NCI-H526 treated with DMSO at 0.1 percent for 48 hours (cell line): ENCODE measurements around the gene TYW1.
"Not testable (repeated sequence)": the region's sequence is repeated elsewhere in the genome, so short reads cannot be mapped to it uniquely, and the experiment has no call there.

Experiments used
- DNase-seq: peaks from one replicate; lab custom pipeline; 2025; lab: John Stamatoyannopoulos, UW

Gene TYW1

GRCh38 chr7:67046819-67047218, 50.2 kb downstream of the TYW1 start:
- DNase-seq = not testable (repeated sequence)

DNA sequence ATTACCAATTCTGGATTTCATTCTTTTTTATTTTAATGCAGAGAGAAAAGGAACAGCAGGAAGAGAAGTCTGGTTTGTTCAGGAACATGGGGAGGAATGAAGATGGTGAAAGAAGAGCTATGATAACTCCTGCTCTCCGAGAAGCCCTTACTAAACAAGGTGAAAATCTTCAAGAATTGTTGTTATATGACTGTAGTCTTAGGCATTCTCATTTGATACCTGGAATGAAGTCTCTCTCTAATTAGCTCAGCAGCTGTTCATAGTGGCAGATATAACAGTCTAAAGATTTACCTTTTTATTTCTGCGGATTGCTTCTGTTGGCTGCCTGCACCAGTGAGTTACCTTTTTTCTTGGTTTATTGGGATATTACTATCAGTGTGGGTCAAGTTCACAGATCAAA, 53.3 kb downstream of the TYW1 start:
- DNase-seq = not testable (repeated sequence)

DNA sequence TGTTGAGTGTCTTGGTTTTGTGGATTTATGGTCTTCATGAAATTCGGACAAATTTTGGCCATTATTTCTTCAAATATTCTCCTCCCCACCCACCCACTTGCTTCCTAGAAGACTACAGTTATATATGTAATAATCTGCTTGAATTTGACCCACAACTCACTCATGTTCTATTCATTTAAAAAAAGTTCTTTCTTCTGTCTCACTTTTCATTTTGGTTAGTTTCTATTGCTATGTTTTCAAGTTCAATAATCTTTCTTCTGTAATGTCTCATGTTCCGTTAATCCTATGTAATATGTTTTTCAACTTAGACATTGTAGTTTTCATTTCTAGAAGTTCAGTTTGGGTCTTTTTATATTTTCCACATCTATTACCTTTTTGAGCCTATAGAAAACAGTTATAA, 55.5 kb downstream of the TYW1 start:
- not testable (repeated sequence) for DNase-seq

DNA sequence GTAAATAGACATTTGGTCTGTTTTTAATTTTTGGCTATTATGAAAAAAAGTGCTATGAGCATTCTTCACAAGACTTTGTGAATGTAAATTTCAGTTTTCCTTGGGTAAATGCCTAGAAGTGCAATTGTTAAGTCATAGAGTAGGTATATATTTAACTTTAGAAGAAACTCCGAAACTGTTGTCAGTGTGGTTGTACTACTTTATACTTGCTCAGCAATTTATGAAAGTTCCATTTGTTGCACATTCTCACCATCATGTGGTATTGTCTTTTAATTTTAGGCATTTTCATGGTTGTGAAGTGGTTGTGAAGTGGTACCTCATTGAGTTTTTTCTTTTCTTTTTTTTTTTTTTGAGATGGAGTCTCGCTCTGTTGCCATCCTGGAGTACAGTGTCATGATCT, 60.0 kb downstream of the TYW1 start:
- no peak for DNase-seq

- DNase-seq = not testable (repeated sequence)
Observed at GRCh38 chr7:67061321-67061720, 64.7 kb downstream of the TYW1 start.

- DNase-seq = not testable (repeated sequence)
Observed at GRCh38 chr7:67062802-67063201, 66.2 kb downstream of the TYW1 start.

DNA sequence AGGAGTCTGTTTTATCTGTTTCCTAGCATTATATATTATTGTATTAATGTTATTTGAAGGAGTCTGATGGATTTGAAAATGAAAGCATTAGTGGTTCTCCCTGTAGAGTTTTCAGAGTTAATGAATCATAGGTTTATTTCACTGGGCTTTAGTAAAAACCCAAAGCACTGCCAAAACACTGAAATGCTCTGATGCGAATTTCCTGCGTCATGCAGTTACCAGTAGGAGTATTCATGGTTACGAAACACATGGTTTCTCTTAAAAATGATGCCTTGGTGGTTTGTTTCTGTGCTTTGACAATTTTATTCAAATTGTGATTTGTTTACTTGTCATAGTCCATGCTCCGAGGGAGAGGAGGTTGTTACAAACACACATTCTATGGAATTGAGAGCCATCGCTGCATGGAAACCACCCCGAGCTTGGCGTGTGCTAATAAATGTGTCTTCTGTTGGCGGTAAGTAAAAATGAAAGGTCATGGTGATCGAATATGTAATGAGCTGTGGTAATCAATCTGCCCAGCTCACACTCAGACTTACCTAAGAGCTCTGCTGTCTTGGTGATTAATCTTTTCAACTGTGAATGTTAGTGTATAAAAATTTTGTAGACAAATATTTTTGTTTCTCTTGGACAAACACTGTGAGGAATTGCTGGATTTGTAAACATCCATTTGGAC, 70.5 kb downstream of the TYW1 start:
- DNase-seq = not testable (repeated sequence)

GRCh38 chr7:67076120-67076519, 79.5 kb downstream of the TYW1 start:
- DNase-seq = not testable (repeated sequence)

DNA sequence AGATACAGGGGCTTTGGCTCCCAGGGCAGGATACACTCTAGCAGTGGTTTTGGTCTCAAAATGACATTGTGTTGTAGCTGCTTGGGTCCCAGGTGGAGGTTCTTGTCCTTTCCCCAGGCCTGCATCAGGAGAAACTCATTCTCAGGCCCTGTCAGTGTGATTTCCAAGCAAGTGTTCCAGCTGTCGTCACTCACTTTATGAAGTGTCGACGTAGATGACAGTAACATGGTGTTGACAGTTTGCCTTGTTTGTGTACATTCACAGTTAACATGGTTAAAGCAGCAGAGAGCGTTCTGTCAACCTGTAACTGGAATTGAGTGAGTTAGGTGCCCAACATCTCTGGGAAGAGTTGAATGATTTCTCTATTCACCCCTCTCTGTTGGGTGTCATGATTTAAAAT, 86.2 kb downstream of the TYW1 start:
- DNase-seq = not testable (repeated sequence)

GRCh38 chr7:67089261-67089660, 92.6 kb downstream of the TYW1 start:
- not testable (repeated sequence) for DNase-seq

GRCh38 chr7:67091053-67091452, 94.4 kb downstream of the TYW1 start:
- not testable (repeated sequence) for DNase-seq

GRCh38 chr7:67098031-67098430, 101.4 kb downstream of the TYW1 start:
- DNase-seq = peak; percentile 70

DNA sequence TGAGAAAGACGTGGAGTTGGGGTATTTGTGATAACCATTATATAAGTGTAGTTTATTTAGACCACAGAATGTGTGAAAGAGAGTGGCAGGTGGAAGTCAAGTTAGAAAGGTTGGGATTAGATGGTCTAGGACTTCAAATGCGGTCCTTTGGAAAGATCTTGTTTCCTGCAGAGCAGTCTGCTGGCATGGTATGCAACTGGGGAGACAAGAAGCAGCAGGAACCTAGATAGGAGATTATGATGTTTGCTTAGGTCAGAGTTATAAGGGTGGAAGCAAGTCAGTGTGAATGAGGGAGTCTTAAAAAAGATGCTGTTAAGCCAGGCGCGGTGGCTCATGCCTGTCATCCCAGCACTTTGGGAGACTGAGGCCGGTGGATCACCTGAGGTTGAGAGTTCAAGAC, 102.8 kb downstream of the TYW1 start:
- not testable (repeated sequence) for DNase-seq

GRCh38 chr7:67100038-67100437, 103.4 kb downstream of the TYW1 start:
- not testable (repeated sequence) for DNase-seq

DNA sequence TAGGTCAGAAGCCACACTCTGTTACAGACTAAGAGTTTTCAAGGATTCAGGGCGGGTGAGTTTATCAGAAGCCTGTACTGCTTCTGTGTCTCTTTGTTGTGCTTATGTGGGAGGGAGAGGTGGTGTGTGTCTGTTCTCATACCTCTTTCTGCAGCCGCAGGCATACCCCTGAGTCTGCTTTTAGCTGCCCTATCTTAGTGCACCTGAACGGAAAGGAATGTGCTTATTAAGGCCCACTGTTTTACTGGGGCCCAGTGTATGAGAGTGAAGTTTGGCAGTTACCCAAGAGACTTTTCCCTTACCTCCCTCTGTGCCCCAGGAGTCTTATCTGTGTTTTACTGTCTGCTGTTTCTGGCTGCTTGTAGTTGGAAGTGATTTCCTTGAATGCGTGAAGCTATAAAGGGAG, 104.3 kb downstream of the TYW1 start:
- DNase-seq = no peak

DNA sequence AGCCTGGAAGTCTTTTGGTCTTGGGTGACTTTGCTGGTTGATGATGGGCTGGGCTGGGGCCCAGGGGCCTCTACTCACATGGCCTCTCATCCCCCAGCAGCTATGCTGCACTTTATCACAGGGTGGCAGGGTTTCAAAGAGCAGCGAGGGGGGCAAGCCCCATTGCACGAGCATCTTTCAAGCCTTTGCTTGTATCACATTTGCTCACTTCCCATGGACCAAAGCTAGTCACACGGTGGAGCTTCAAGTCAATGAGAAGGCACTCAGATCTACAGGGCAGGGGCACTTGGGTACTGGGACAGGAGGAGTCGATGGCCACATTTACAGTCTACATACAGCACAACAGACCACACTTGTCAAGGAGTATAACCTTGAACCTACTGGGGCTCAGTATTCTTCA, 108.3 kb downstream of the TYW1 start:
- not testable (repeated sequence) for DNase-seq

DNA sequence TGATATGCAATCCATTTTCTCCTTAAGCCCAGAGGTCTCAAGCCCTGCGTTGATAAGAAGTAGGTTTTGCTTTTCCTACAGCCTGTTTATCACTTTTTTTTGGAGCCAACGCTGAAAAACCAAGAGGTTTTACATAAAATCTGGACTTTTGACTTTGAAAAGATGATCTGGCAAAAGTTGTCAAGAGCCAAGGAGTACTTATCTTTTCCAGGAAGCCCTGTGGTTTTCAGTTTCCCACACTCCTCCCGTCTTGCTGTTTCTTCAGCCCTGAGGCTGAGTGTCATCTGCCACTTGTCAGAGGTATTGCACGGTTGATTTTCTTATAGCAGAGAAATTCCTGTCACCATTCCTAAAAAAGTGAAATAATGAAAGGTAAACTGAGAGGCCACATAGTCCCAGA, 108.7 kb downstream of the TYW1 start:
- no peak for DNase-seq

DNA sequence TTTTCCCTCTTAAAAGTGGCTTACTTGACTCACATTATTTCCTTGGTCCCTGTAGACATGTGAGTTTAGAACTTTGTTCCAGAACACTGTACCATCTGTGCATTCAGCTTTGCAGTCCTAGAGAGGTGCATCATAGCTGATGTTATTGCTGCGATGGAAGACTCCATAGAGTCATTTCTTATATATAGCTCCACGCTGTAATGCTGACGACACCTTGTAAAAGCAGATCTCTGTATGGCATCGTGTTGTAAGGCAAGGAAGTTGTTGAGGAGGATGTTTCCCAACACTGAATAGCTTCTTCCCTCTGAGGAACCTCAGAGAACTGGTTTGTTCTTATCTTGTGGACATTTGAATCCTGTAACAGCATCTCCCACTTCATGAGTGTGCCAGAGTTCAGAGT, 109.6 kb downstream of the TYW1 start:
- not testable (repeated sequence) for DNase-seq

DNA sequence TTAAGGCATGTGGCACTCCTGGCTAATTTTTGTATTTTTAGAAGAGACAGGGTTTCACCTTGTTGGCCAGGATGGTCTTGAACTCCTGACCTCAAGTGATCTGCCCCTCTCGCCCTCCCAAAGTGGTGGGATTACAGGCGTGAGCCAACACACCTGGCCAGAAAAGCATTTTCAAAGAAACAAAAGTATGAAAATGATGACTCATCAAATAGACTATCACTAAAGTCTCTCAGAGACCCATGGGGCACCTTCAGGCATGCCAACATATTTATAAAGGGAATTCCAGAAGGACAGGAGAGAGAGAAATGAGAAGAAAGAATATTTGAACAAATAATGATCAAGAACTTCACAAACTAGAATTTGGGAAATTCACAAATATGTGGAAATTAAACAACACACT, 114.7 kb downstream of the TYW1 start:
- DNase-seq = not testable (repeated sequence)

GRCh38 chr7:67114483-67115246, 118.0 kb downstream of the TYW1 start:
- DNase-seq = not testable (repeated sequence)

DNA sequence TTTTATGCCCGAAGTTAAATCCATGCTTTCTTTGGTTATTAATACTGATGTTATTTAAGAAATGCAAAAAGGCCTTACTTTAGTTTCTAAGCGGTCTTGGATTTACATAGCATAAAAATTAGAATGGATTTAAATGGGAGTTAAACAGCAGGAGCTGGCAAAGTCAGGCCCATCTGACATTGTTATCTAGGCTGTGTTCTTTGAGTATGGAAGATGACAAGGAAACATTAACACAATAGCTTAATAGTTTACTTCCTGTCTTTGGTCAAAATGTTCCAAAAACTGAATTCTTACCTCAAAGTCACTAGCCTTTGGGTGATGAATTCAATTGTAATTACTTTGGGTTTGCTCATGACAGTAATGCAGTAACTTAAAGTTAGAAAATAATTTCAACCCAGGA, 123.9 kb downstream of the TYW1 start:
- not testable (repeated sequence) for DNase-seq

DNA sequence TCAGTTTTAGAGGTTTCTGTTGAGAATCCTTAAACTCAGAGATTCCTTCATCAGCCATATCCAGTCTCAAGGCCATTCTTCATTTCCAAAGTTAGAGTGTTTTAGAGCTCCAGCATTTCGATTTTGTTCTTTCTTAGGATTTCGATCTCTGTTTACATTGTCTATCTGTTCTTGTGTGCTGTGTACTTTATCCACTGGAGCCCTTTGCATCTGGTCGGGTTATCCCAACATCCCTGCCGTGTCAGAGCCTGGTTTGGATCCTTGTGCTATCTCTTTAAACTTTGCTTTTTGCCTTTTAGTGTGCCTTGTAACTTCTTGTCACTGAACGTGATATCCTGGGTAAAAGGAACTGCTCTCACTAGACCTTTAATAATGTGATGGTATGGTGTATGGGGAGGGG, 131.6 kb downstream of the TYW1 start:
- DNase-seq = not testable (repeated sequence)

DNA sequence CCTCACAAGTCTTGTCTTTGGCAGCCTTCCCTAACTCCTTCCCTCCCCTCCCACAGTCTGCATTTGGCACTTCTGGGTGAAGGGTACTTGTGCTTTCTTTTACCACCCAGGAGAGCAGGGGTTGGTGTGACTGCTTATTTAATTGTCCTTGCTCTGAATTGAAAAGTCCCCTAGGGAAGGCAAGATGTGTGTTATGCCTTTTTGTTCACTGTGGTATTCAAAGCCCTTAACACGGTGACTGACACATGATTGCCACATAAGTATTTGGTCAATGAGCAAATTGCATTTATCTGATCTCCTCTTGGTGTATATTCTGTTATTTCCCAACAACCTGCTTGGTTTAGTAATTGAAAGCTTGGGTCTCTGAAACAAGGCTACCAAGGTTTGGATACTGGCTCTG, 134.1 kb downstream of the TYW1 start:
- not testable (repeated sequence) for DNase-seq
